ENCODE data around the gene LKAAEAR1. TPM values are rescaled to one million over a fixed set of nuclear protein-coding genes. Genes with fewer than 3 reads are reported as not detected.

Gene LKAAEAR1
- total RNA-seq, 1 experiment from 2014 or later = 1.7 TPM

GRCh38 chr20:64047046-64047389, 37.2 kb downstream of the LKAAEAR1 start:
- Mint-ChIP-seq H3K4me1 (peaks cover 20% of the 10 kb centered on the region), H3K36me3 (no peaks in the 10 kb centered on the region), H3K27ac (no peak overlapping the region), H3K27me3 (ENCODE audit: low read depth) (peaks cover 83% of the 10 kb centered on the region), H3K9me3 (no peaks in the 10 kb centered on the region), H3K4me3 (no peak overlapping the region)
- ChIA-PET CTCF (interaction anchor here (0.9 to 1.2 kb wide), 4 partner anchors 8 to 73 kb away, joined by 3 to 7 read pairs (median 3); no protein-coding TSS in a partner anchor), POLR2A (interaction anchor here (0.7 kb wide), 1 partner anchor 17 kb away, joined by 3 read pairs; no protein-coding TSS in a partner anchor)
- no peak for TF ChIP-seq ATF3 (CRISPR knock-in tag; conservative IDR thresholded peaks at IDR 0.05)
- no peak for TF ChIP-seq ZNF416 (CRISPR knock-in tag; IDR thresholded peaks at IDR 0.05)
- no peak for TF ChIP-seq ZNF532 (CRISPR knock-in tag; IDR thresholded peaks at IDR 0.05; ENCODE audit: borderline replicate concordance)
- no peak for TF ChIP-seq IRF2 (CRISPR knock-in tag; IDR thresholded peaks at IDR 0.05; ENCODE audit: borderline replicate concordance, low read depth)
- TF ChIP-seq ZNF232 (CRISPR knock-in tag; IDR thresholded peaks at IDR 0.05) = no peak
- TF ChIP-seq CREM (CRISPR knock-in tag; IDR thresholded peaks at IDR 0.05) = no peak
- TF ChIP-seq JAZF1 (CRISPR knock-in tag; IDR thresholded peaks at IDR 0.05) = no peak
- TF ChIP-seq TEAD4 (CRISPR knock-in tag; IDR thresholded peaks at IDR 0.05) = no peak
- TF ChIP-seq NR1H2 (CRISPR knock-in tag; IDR thresholded peaks at IDR 0.05) = no peak
- TF ChIP-seq CDX4 (CRISPR knock-in tag; IDR thresholded peaks at IDR 0.05; ENCODE audit: borderline replicate concordance) = no peak
- no peak for TF ChIP-seq ZNF425 (CRISPR knock-in tag; conservative IDR thresholded peaks at IDR 0.05)
- ATAC-seq = no peak
- DNase-seq (ENCODE audit: low spot score) = no peak

- no peaks in the 10 kb centered on the region for H3K36me3 Mint-ChIP-seq
- ATAC-seq (no peak), DNase-seq (ENCODE audit: low spot score) (no peak)
- ChIA-PET POLR2A (no interaction called here), CTCF (interaction anchor here (0.7 to 2.5 kb wide), 5 partner anchors 9 to 75 kb away, joined by 3 to 16 read pairs (median 3); partner anchors contain the start of gene LKAAEAR1)
- H3K4me3 Mint-ChIP-seq = no peak overlapping the region
- peaks cover 84% of the 10 kb centered on the region for H3K27me3 Mint-ChIP-seq (ENCODE audit: low read depth)
- no peak overlapping the region for H3K27ac Mint-ChIP-seq
- peaks cover 20% of the 10 kb centered on the region for H3K4me1 Mint-ChIP-seq
- no peaks in the 10 kb centered on the region for H3K9me3 Mint-ChIP-seq
- TF ChIP-seq STAT6 (CRISPR knock-in tag; conservative IDR thresholded peaks at IDR 0.05; ENCODE audit: low read depth) = no peak
- no peak for TF ChIP-seq ZNF423 (CRISPR knock-in tag; IDR thresholded peaks at IDR 0.05)
- TF ChIP-seq EMX1 (CRISPR knock-in tag; IDR thresholded peaks at IDR 0.05) = no peak
- TF ChIP-seq AR (CRISPR knock-in tag; IDR thresholded peaks at IDR 0.05) = no peak
- no peak for TF ChIP-seq SMAD4 (CRISPR knock-in tag; IDR thresholded peaks at IDR 0.05)
- no peak for TF ChIP-seq TEAD1 (CRISPR knock-in tag; IDR thresholded peaks at IDR 0.05)
- no peak for TF ChIP-seq MAX (CRISPR knock-in tag; IDR thresholded peaks at IDR 0.05)
- TF ChIP-seq ATF2 (CRISPR knock-in tag; IDR thresholded peaks at IDR 0.05; ENCODE audit: borderline replicate concordance, low read depth) = no peak
- TF ChIP-seq NR3C1 (CRISPR knock-in tag; conservative IDR thresholded peaks at IDR 0.05; ENCODE audit: low read depth) = no peak
These were observed 38.7 kb downstream of the LKAAEAR1 start for GRCh38 chr20:64045346-64046011.

Data from WTC11 (cell line).